HepG2 (cell line): ENCODE results near the gene ANKS1A. TPM values are rescaled to one million over a fixed set of nuclear protein-coding genes. Genes with fewer than 3 reads are reported as not detected.

Experiments used
- CAMTA2 ChIP-seq: sonication (generic); formaldehyde crosslinking; IDR thresholded peaks from 2 replicates; pipeline ENCODE4 v1.4.0; 2020; ENCODE audit warnings: mild to moderate bottlenecking, missing genetic modification reagents, borderline replicate concordance
- DMAP1 ChIP-seq: IDR thresholded peaks from 2 replicates; pipeline ENCODE4 v1.6.1; 2016
- GATA4 ChIP-seq: sonication (generic); IDR thresholded peaks from 2 replicates; pipeline ENCODE4 v1.6.1; 2016; ENCODE audit warnings: antibody characterized with exemption, low read depth, borderline replicate concordance
- ISL2 ChIP-seq: sonication (generic); formaldehyde crosslinking; IDR thresholded peaks from 2 replicates; pipeline ENCODE4 v1.5.0; 2020; ENCODE audit warnings: missing genetic modification reagents
- KLF6 ChIP-seq: IDR thresholded peaks from 2 replicates; pipeline ENCODE4 v1.8.0; 2016; ENCODE audit warnings: missing biosample characterization, missing genetic modification reagents
- NAIF1 ChIP-seq: sonication (generic); formaldehyde crosslinking; IDR thresholded peaks from 2 replicates; pipeline ENCODE4 v1.5.0; 2020; ENCODE audit warnings: mild to moderate bottlenecking, missing genetic modification reagents, borderline replicate concordance
- NFE2 ChIP-seq: sonication (generic); formaldehyde crosslinking; IDR thresholded peaks from 2 replicates; pipeline ENCODE4 v1.4.0; 2020; ENCODE audit warnings: missing genetic modification reagents
- NKX3-1 ChIP-seq: sonication (generic); formaldehyde crosslinking; IDR thresholded peaks from 2 replicates; pipeline ENCODE4 v1.5.0; 2020; ENCODE audit warnings: missing genetic modification reagents
- REXO4 ChIP-seq: sonication (generic); formaldehyde crosslinking; IDR thresholded peaks from 2 replicates; pipeline ENCODE4 v1.8.0; 2022; ENCODE audit warnings: missing genetic modification reagents, mild to moderate bottlenecking, borderline replicate concordance
- SAFB2 ChIP-seq: sonication (generic); formaldehyde crosslinking; IDR thresholded peaks from 2 replicates; pipeline ENCODE4 v1.5.1; 2020; ENCODE audit warnings: missing genetic modification reagents, low read depth, mild to moderate bottlenecking, borderline replicate concordance
- SIX4 ChIP-seq: sonication (generic); formaldehyde crosslinking; IDR thresholded peaks from 2 replicates; pipeline ENCODE4 v1.4.0; 2020; ENCODE audit warnings: missing genetic modification reagents
- TP53 ChIP-seq: sonication (generic); formaldehyde crosslinking; conservative IDR thresholded peaks from 2 replicates; pipeline ENCODE4 v1.4.0; 2020; ENCODE audit warnings: missing genetic modification reagents
- ZNF180 ChIP-seq: sonication (generic); formaldehyde crosslinking; IDR thresholded peaks from 2 replicates; pipeline ENCODE4 v1.4.0; 2020; ENCODE audit warnings: low read depth, missing genetic modification reagents, borderline replicate concordance
- ZNF367 ChIP-seq: sonication (generic); formaldehyde crosslinking; IDR thresholded peaks from 2 replicates; pipeline ENCODE4 v1.4.0; 2020; ENCODE audit warnings: missing genetic modification reagents, borderline replicate concordance
- ZNF460 ChIP-seq: sonication (generic); formaldehyde crosslinking; IDR thresholded peaks from 2 replicates; pipeline ENCODE4 v1.5.1; 2020; ENCODE audit warnings: missing genetic modification reagents, mild to moderate bottlenecking, borderline replicate concordance
- ZNF747 ChIP-seq: sonication (generic); formaldehyde crosslinking; IDR thresholded peaks from 2 replicates; pipeline ENCODE4 v1.8.1; 2023; ENCODE audit warnings: missing genetic modification reagents, mild to moderate bottlenecking, borderline replicate concordance
- polyA plus RNA-seq, 8 experiments: library from polyadenylated mRNA; depleted of rRNA in 3 of 8; stranded (reverse) in 7 of 8; unstranded in 1 of 8; fragments of >200 nt; fragmentation: Illumina TruSeq in 4 of 8; extraction: Trizol in 4 of 8; gene quantifications; 2 replicates each; pipeline versions ENCODE4 v1.2.1 to v1.2.3, GENCODE V29; 2011 to 2016; ENCODE audit warnings: low read depth in 4 of 8, missing spikeins in 1 of 8, mixed read lengths in 1 of 8; ENCODE audit not compliant: insufficient read depth in 1 of 8
- total RNA-seq, 5 experiments: library from RNA; depleted of rRNA; stranded (reverse); fragments of >200 nt; fragmentation: Illumina TruSeq; extraction: Trizol; gene quantifications; 2 replicates each; pipeline ENCODE4 v1.2.3, GENCODE V29; 2016; ENCODE audit warnings: low read depth in 1 of 5
- TF ChIP-seq, protein P1 (sequence below): fragments of 450-650 bp; IDR thresholded peaks from 2 replicates; pipeline ENCODE4 v1.6.1; 2017
- TF ChIP-seq, protein P2 (sequence below): sonication (generic); formaldehyde crosslinking; IDR thresholded peaks from 2 replicates; pipeline ENCODE4 v1.4.0; 2020; ENCODE audit warnings: missing genetic modification reagents, borderline replicate concordance
- TF ChIP-seq, protein P3 (sequence below): sonication (generic); formaldehyde crosslinking; IDR thresholded peaks from 2 replicates; pipeline ENCODE4 v1.8.1; 2023; ENCODE audit warnings: missing genetic modification reagents, inconsistent platforms, borderline replicate concordance
- TF ChIP-seq, protein P4 (sequence below): IDR thresholded peaks from 2 replicates; pipeline ENCODE4 v1.6.1; 2016
- TF ChIP-seq, protein P5 (sequence below): sonication (generic); formaldehyde crosslinking; IDR thresholded peaks from 2 replicates; pipeline ENCODE4 v1.5.0; 2020; ENCODE audit warnings: missing genetic modification reagents
- TF ChIP-seq, protein P6 (sequence below): IDR thresholded peaks from 2 replicates; pipeline ENCODE4 v1.6.1; 2016; ENCODE audit warnings: missing compliant biosample characterization, missing genetic modification reagents, borderline replicate concordance

The ANKS1A gene
- total and polyA plus RNA-seq, 2 of the 13 experiments (the other 11 are each of a cell fraction or from before 2014, with no cell fraction given): 7.2 to 15.1 TPM

DNA sequence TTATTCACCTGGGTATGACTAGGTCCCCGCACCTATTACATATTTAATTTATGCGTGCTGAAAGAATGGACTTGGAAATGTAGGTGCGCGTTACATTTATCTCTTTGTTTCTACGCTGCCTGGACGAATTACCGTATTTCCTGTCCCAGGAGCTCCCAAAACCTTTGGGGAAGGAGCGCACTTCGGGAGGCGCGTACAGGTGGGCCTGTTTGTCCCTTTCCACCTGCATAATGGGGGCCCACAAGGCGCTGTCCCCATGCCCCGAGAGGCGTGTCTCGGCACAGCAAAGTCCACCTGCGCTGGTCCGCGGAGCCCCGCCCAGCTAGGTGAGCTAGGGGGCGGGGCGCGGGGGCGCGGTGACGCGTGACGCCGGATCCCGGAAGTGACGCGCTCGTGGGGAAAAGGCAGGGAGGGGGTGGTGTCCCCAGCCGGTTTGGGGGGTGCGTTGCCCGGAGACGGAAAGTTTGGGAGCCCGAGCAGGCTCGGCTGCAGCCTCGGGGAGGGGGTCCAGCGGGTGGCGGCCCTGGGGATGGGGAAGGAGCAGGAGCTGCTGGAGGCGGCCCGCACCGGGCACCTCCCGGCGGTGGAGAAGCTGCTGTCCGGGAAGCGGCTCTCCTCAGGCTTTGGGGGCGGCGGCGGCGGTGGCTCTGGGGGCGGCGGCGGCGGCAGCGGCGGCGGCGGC, at the start of gene ANKS1A (continued):
- TF ChIP-seq, protein P1, sequence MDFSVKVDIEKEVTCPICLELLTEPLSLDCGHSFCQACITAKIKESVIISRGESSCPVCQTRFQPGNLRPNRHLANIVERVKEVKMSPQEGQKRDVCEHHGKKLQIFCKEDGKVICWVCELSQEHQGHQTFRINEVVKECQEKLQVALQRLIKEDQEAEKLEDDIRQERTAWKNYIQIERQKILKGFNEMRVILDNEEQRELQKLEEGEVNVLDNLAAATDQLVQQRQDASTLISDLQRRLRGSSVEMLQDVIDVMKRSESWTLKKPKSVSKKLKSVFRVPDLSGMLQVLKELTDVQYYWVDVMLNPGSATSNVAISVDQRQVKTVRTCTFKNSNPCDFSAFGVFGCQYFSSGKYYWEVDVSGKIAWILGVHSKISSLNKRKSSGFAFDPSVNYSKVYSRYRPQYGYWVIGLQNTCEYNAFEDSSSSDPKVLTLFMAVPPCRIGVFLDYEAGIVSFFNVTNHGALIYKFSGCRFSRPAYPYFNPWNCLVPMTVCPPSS: no peak
- no peak for TF ChIP-seq ISL2 (CRISPR knock-in tag)
- TF ChIP-seq SIX4 (CRISPR knock-in tag): no peak
- TF ChIP-seq, protein P2, sequence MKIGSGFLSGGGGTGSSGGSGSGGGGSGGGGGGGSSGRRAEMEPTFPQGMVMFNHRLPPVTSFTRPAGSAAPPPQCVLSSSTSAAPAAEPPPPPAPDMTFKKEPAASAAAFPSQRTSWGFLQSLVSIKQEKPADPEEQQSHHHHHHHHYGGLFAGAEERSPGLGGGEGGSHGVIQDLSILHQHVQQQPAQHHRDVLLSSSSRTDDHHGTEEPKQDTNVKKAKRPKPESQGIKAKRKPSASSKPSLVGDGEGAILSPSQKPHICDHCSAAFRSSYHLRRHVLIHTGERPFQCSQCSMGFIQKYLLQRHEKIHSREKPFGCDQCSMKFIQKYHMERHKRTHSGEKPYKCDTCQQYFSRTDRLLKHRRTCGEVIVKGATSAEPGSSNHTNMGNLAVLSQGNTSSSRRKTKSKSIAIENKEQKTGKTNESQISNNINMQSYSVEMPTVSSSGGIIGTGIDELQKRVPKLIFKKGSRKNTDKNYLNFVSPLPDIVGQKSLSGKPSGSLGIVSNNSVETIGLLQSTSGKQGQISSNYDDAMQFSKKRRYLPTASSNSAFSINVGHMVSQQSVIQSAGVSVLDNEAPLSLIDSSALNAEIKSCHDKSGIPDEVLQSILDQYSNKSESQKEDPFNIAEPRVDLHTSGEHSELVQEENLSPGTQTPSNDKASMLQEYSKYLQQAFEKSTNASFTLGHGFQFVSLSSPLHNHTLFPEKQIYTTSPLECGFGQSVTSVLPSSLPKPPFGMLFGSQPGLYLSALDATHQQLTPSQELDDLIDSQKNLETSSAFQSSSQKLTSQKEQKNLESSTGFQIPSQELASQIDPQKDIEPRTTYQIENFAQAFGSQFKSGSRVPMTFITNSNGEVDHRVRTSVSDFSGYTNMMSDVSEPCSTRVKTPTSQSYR: peak; percentile 36; the same call in 1 of the 2 replicates
- TF ChIP-seq, protein P3, sequence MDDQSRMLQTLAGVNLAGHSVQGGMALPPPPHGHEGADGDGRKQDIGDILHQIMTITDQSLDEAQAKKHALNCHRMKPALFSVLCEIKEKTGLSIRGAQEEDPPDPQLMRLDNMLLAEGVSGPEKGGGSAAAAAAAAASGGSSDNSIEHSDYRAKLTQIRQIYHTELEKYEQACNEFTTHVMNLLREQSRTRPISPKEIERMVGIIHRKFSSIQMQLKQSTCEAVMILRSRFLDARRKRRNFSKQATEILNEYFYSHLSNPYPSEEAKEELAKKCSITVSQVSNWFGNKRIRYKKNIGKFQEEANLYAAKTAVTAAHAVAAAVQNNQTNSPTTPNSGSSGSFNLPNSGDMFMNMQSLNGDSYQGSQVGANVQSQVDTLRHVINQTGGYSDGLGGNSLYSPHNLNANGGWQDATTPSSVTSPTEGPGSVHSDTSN (CRISPR knock-in tag): no peak
- TF ChIP-seq ZNF180: no peak
- TF ChIP-seq NFE2 (CRISPR knock-in tag): no peak
- TF ChIP-seq, protein P4, sequence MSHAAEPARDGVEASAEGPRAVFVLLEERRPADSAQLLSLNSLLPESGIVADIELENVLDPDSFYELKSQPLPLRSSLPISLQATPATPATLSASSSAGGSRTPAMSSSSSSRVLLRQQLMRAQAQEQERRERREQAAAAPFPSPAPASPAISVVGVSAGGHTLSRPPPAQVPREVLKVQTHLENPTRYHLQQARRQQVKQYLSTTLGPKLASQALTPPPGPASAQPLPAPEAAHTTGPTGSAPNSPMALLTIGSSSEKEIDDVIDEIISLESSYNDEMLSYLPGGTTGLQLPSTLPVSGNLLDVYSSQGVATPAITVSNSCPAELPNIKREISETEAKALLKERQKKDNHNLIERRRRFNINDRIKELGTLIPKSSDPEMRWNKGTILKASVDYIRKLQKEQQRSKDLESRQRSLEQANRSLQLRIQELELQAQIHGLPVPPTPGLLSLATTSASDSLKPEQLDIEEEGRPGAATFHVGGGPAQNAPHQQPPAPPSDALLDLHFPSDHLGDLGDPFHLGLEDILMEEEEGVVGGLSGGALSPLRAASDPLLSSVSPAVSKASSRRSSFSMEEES: no peak
- TF ChIP-seq CAMTA2 (CRISPR knock-in tag): no peak
- TF ChIP-seq, protein P5, sequence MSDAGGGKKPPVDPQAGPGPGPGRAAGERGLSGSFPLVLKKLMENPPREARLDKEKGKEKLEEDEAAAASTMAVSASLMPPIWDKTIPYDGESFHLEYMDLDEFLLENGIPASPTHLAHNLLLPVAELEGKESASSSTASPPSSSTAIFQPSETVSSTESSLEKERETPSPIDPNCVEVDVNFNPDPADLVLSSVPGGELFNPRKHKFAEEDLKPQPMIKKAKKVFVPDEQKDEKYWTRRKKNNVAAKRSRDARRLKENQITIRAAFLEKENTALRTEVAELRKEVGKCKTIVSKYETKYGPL (CRISPR knock-in tag): no peak
- no peak for TF ChIP-seq REXO4
- TF ChIP-seq ZNF460 (CRISPR knock-in tag): no peak
- TF ChIP-seq SAFB2: no peak
- no peak for TF ChIP-seq KLF6 (CRISPR knock-in tag)
- TF ChIP-seq DMAP1: no peak
- peak; percentile 69; the same call in 1 of the 2 replicates for TF ChIP-seq GATA4
- TF ChIP-seq TP53 (CRISPR knock-in tag): no peak
- TF ChIP-seq ZNF367 (CRISPR knock-in tag): no peak
- no peak for TF ChIP-seq NKX3-1 (CRISPR knock-in tag)
- no peak for TF ChIP-seq ZNF747 (CRISPR knock-in tag)
- TF ChIP-seq NAIF1 (CRISPR knock-in tag): no peak
- TF ChIP-seq, protein P6, sequence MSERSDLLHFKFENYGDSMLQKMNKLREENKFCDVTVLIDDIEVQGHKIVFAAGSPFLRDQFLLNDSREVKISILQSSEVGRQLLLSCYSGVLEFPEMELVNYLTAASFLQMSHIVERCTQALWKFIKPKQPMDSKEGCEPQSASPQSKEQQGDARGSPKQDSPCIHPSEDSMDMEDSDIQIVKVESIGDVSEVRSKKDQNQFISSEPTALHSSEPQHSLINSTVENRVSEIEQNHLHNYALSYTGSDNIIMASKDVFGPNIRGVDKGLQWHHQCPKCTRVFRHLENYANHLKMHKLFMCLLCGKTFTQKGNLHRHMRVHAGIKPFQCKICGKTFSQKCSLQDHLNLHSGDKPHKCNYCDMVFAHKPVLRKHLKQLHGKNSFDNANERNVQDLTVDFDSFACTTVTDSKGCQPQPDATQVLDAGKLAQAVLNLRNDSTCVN (CRISPR knock-in tag): peak; percentile 64; the same call in 1 of the 2 replicates
